Measurements from ENCODE around the gene ARFGAP1. TPM values are rescaled to one million over a fixed set of nuclear protein-coding genes. Genes with fewer than 3 reads are reported as not detected.

ARFGAP1 gene
- total RNA-seq, 1 donor from 2014 or later, result 128 TPM

GRCh38 chr20:63277466-63278272 lies 5.1 kb downstream of the ARFGAP1 start:
- peaks cover 8% of the 10 kb centered on the region for H3K4me1 Mint-ChIP-seq
- H3K36me3 Mint-ChIP-seq (ENCODE audit: low read depth), result no peaks in the 10 kb centered on the region
- H3K9me3 Mint-ChIP-seq, result no peaks in the 10 kb centered on the region
- TF ChIP-seq CTCF (conservative IDR thresholded peaks at IDR 0.05), result no peak
- H3K4me3 Mint-ChIP-seq, result no peak overlapping the region
- DNase-seq (ENCODE audit: low read depth, low spot score), result no peak
- H3K27me3 Mint-ChIP-seq (ENCODE audit: low read depth), result no peaks in the 10 kb centered on the region
- no peak overlapping the region for H3K27ac Mint-ChIP-seq (ENCODE audit: unreplicated experiment)

- H3K4me3 Mint-ChIP-seq, result peak overlapping the region; percentile 57
- H3K9me3 Mint-ChIP-seq, result no peaks in the 10 kb centered on the region
- no peaks in the 10 kb centered on the region for H3K27me3 Mint-ChIP-seq (ENCODE audit: low read depth)
- H3K27ac Mint-ChIP-seq (ENCODE audit: unreplicated experiment), result no peak overlapping the region
- no peaks in the 10 kb centered on the region for H3K36me3 Mint-ChIP-seq (ENCODE audit: low read depth)
- no peak for DNase-seq (ENCODE audit: low read depth, low spot score)
- peaks cover 4% of the 10 kb centered on the region for H3K4me1 Mint-ChIP-seq
- TF ChIP-seq CTCF (conservative IDR thresholded peaks at IDR 0.05), result no peak
Observed at GRCh38 chr20:63278661-63279060, 6.0 kb downstream of the ARFGAP1 start.

GRCh38 chr20:63279931-63280330 lies 7.3 kb downstream of the ARFGAP1 start:
- no peak overlapping the region for H3K4me3 Mint-ChIP-seq
- H3K36me3 Mint-ChIP-seq (ENCODE audit: low read depth), result no peaks in the 10 kb centered on the region

GRCh38 chr20:63280371-63280770 lies 7.8 kb downstream of the ARFGAP1 start:
- Mint-ChIP-seq H3K27me3 (ENCODE audit: low read depth) (no peaks in the 10 kb centered on the region), H3K4me3 (no peak overlapping the region), H3K36me3 (ENCODE audit: low read depth) (no peaks in the 10 kb centered on the region), H3K27ac (ENCODE audit: unreplicated experiment) (no peak overlapping the region), H3K9me3 (no peaks in the 10 kb centered on the region), H3K4me1 (no peaks in the 10 kb centered on the region)
- no peak for TF ChIP-seq CTCF (conservative IDR thresholded peaks at IDR 0.05)
- no peak for DNase-seq (ENCODE audit: low read depth, low spot score)

More at GRCh38 chr20:63279931-63280330, 7.3 kb downstream of the ARFGAP1 start:
- Mint-ChIP-seq H3K27me3 (ENCODE audit: low read depth) (no peaks in the 10 kb centered on the region), H3K4me1 (no peaks in the 10 kb centered on the region), H3K27ac (ENCODE audit: unreplicated experiment) (no peak overlapping the region), H3K9me3 (no peaks in the 10 kb centered on the region)
- no peak for TF ChIP-seq CTCF (conservative IDR thresholded peaks at IDR 0.05)
- DNase-seq (ENCODE audit: low read depth, low spot score), result no peak

- H3K9me3 Mint-ChIP-seq, result no peaks in the 10 kb centered on the region
- H3K27me3 Mint-ChIP-seq (ENCODE audit: low read depth), result no peaks in the 10 kb centered on the region
- H3K4me3 Mint-ChIP-seq, result no peak overlapping the region
- no peak overlapping the region for H3K27ac Mint-ChIP-seq (ENCODE audit: unreplicated experiment)
- peak; percentile 49 for TF ChIP-seq CTCF (conservative IDR thresholded peaks at IDR 0.05)
- no peak for DNase-seq (ENCODE audit: low read depth, low spot score)
- no peaks in the 10 kb centered on the region for H3K4me1 Mint-ChIP-seq
- no peaks in the 10 kb centered on the region for H3K36me3 Mint-ChIP-seq (ENCODE audit: low read depth)
Observed at GRCh38 chr20:63280929-63281545, 8.4 kb downstream of the ARFGAP1 start.
